Left lung (tissue), 10 donors: Measurements from ENCODE around the gene C1orf35. TPM values are rescaled to one million over a fixed set of nuclear protein-coding genes. Genes with fewer than 3 reads are reported as not detected.
A peak's percentile ranks its signal among the peaks of the same experiment; 100 is the strongest.

Experiments used
- ATAC-seq: fragments of 200-7000 bp; cut with Tn5 transposase; one replicate; pipeline ENCODE4 v1.9.1; 2020; ENCODE audit warnings: moderate library complexity
- DNase-seq, 4 donors: peaks; one replicate each; pipeline ENCODE4 v3.0.0-alpha.2; 2013 to 2020
- H3K27ac ChIP-seq, 2 donors: fragments of 200-600 bp; sonication (generic) in 1 of 2; one replicate each; pipeline versions ENCODE4 v1.5.0 to v1.8.0; 2020 to 2021
- H3K27me3 ChIP-seq, 2 donors: fragments of 200-600 bp; sonication (generic) in 1 of 2; one replicate each; pipeline versions ENCODE4 v1.5.0 to v1.8.0; 2020 to 2021
- H3K36me3 ChIP-seq, 2 donors: fragments of 200-600 bp; sonication (generic) in 1 of 2; one replicate each; pipeline versions ENCODE4 v1.5.0 to v1.8.0; 2020 to 2021
- H3K4me1 ChIP-seq, 2 donors: fragments of 200-600 bp; one replicate each; pipeline ENCODE4 v1.8.0; 2021
- H3K4me3 ChIP-seq, 2 donors: fragments of 200-600 bp; sonication (generic) in 1 of 2; one replicate each; pipeline versions ENCODE4 v1.5.0 to v1.8.0; 2020 to 2021; ENCODE audit warnings: mild to moderate bottlenecking in 1 of 2
- H3K9me3 ChIP-seq, 2 donors: fragments of 200-600 bp; sonication (generic) in 1 of 2; one replicate each; pipeline versions ENCODE4 v1.5.0 to v1.8.0; 2020 to 2021
- intact Hi-C, 2 donors: fragments of 100-400 bp; cut with DNase I; formaldehyde crosslinking; loops; one replicate each; pipeline versions ENCODE4 v1.11.2 to v1.14.2; 2022
- polyA plus RNA-seq, 6 donors: library from polyadenylated mRNA; unstranded; fragments of 120-200 nt; gene quantifications; one replicate each; pipeline ENCODE4 v1.2.1, GENCODE V29; 2013; ENCODE audit not compliant: insufficient read length in 6 of 6
- total RNA-seq, 2 donors: library from RNA; stranded (reverse); fragmentation: NEBNext Ultra II Directional; extraction: Animal tissue kit (Norgen Biotek cat#: 25700); gene quantifications; one replicate each; pipeline ENCODE4 v1.2.1, GENCODE V29; 2021
- TF ChIP-seq, protein P1 (sequence below), 2 donors: fragments of 200-600 bp; sonication (generic) in 1 of 2; IDR thresholded peaks; one replicate each; pipeline versions ENCODE4 v1.5.0 to v1.8.0; 2021; ENCODE audit warnings: antibody characterized with exemption in 2 of 2
- donor health status: DM: no; HTN: yes; CAD: no.
- donor health status: DM: no; HTN: no; CAD: no.

C1orf35 gene
- total and polyA plus RNA-seq, 8 donors: 12.6 to 21.1 (median 17.0) TPM

- intact Hi-C loops: no loop called here
- peak; percentile 93 for ATAC-seq
These were observed 37.0 kb upstream of the C1orf35 start, which contains the start of gene GUK1 for GRCh38 chr1:228139931-228140723. TSS of gene GUK1 (plus strand) at chr1:228140279. CDS start at chr1:228140303, 24 bp downstream.

DNA sequence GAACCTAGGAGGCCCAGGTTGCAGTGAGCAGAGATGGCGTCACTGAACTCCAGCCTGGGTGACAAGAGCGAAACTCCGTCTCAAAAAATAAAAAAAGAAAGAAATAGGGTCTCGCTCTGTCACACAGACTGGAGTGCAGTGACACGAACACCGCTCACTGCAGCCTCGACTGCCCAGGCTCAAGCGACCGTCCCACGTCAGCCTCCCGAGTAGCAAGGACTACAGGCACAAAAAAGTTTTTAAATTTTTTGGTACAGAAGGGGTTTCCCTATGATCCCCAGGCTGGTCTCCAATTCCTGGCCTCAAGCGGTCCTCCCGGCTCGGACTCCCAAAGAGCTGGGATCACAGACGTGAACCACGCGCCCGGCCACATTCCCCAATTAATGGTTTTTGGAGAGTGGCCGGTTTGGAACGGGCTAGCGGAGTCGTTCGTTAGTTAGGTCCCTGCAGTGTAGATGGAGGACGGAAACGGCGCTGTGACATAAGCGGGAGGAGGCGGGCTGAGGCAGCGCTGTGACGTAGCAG, 36.3 kb upstream of the C1orf35 start:
- peaks cover 22 to 45% of the 10 kb centered on the region in 2 donors for H3K4me1 ChIP-seq
- TF ChIP-seq, protein P1, sequence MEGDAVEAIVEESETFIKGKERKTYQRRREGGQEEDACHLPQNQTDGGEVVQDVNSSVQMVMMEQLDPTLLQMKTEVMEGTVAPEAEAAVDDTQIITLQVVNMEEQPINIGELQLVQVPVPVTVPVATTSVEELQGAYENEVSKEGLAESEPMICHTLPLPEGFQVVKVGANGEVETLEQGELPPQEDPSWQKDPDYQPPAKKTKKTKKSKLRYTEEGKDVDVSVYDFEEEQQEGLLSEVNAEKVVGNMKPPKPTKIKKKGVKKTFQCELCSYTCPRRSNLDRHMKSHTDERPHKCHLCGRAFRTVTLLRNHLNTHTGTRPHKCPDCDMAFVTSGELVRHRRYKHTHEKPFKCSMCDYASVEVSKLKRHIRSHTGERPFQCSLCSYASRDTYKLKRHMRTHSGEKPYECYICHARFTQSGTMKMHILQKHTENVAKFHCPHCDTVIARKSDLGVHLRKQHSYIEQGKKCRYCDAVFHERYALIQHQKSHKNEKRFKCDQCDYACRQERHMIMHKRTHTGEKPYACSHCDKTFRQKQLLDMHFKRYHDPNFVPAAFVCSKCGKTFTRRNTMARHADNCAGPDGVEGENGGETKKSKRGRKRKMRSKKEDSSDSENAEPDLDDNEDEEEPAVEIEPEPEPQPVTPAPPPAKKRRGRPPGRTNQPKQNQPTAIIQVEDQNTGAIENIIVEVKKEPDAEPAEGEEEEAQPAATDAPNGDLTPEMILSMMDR (IDR thresholded peaks at IDR 0.05): no peak
- H3K9me3 ChIP-seq: no peaks in the 10 kb centered on the region
- intact Hi-C loops: no loop called here
- ATAC-seq: no peak
- peaks cover 0 to 14% of the 10 kb centered on the region in 2 donors for H3K36me3 ChIP-seq
- H3K27ac ChIP-seq: peak overlapping the region; percentile 97 to 98
- no peak for DNase-seq
- peak overlapping the region; percentile 96 to 98 for H3K4me3 ChIP-seq
- no peaks in the 10 kb centered on the region for H3K27me3 ChIP-seq

More at GRCh38 chr1:228139931-228140723, 37.0 kb upstream of the C1orf35 start, which contains the start of gene GUK1:
- H3K27me3 ChIP-seq: no peaks in the 10 kb centered on the region
- peaks cover 0 to 21% of the 10 kb centered on the region in 2 donors for H3K36me3 ChIP-seq
- TF ChIP-seq, protein P1 (IDR thresholded peaks at IDR 0.05): peak in 1 of 2 donors; percentile 65
- DNase-seq: peak; percentile 99 to 100 (median 100)
- peaks cover 22 to 46% of the 10 kb centered on the region in 2 donors for H3K4me1 ChIP-seq
- peak within 1 kb of the TSS; percentile 96 to 98 for H3K4me3 ChIP-seq
- peak within 1 kb of the TSS; percentile 97 to 98 for H3K27ac ChIP-seq
- no peaks in the 10 kb centered on the region for H3K9me3 ChIP-seq

DNA sequence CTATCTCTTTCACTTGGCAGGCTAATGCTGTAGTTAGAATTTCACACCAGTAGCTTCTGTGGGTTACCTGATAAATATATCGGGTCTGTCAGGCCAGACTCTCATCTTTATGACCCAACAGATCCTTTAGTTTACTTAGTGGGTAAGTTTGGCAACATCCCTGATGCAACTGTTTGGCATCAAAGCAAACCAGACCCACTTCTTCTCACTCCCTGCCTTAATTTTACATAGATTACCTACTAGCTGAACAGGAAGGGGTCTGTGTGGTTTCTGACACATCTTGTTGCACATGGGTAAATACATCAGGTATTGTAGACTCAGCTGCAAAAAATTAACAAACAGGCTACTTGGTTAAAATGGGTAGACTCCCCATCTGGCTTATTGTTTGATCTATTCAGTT, 33.8 kb upstream of the C1orf35 start:
- intact Hi-C loops: no loop called here
- H3K27ac ChIP-seq: no peak overlapping the region
- peaks cover 0 to 5% of the 10 kb centered on the region in 2 donors for H3K36me3 ChIP-seq
- no peak overlapping the region for H3K4me3 ChIP-seq
- DNase-seq: no peak
- no peak for ATAC-seq
- no peaks in the 10 kb centered on the region for H3K27me3 ChIP-seq
- H3K9me3 ChIP-seq: no peaks in the 10 kb centered on the region
- TF ChIP-seq, protein P1 (IDR thresholded peaks at IDR 0.05): no peak
- H3K4me1 ChIP-seq: peaks cover 10 to 20% of the 10 kb centered on the region in 2 donors

DNA sequence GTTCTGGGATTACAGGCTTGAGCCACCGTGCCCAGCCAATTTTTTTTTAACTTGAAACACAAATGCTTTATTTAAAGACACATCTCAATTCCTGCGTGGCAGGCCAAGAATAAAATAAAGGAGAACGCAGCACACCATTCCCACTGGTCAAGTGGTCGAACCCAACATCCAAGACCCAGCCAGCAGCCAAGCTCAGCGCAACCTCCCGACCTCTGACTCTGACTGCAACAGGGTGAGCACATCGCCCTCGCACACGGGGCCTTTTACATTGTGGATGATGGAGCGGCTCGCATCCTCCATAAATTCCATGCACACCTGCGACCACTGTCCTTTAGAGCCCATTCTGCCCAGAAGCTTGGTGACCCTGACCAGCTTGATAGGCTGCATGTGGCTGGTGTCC, 31.5 kb upstream of the C1orf35 start:
- H3K9me3 ChIP-seq: no peaks in the 10 kb centered on the region
- intact Hi-C loops: no loop called here
- H3K36me3 ChIP-seq: no peaks in the 10 kb centered on the region
- H3K4me3 ChIP-seq: no peak overlapping the region
- ATAC-seq: no peak
- no peaks in the 10 kb centered on the region for H3K27me3 ChIP-seq
- no peak for DNase-seq
- no peak overlapping the region for H3K27ac ChIP-seq
- H3K4me1 ChIP-seq: peaks cover 0 to 17% of the 10 kb centered on the region in 2 donors
- TF ChIP-seq, protein P1 (IDR thresholded peaks at IDR 0.05): no peak

DNA sequence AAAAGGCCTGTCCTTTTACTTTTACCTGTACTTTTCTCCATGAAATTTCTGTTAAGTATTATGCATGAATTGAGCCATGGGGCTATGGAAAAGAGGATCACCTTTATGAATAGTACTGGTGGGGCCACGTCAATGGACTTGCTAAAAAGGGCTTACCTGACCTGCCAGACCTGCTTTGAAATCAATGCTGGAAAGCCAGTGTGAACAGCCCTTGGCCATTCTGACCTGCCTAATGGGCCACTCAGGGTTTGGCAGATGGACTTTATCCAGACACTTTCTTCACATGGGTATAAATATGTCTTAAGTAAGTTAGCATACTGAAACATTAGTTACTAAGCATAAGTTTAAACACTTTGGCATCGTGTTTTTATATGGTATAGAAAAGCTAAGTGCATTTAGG, 28.6 kb upstream of the C1orf35 start:
- ATAC-seq: peak; percentile 46
- H3K36me3 ChIP-seq: no peaks in the 10 kb centered on the region
- H3K4me3 ChIP-seq: no peak overlapping the region
- peak overlapping the region; percentile 46 to 72 for H3K27ac ChIP-seq
- no peaks in the 10 kb centered on the region for H3K9me3 ChIP-seq
- TF ChIP-seq, protein P1 (IDR thresholded peaks at IDR 0.05): no peak
- peaks cover 0 to 11% of the 10 kb centered on the region in 2 donors for H3K4me1 ChIP-seq
- peak in 1 of 4 donors; percentile 35 for DNase-seq
- intact Hi-C loops: no loop called here
- no peaks in the 10 kb centered on the region for H3K27me3 ChIP-seq
